HFF-Myc (cell line): ENCODE measurements around the gene GSTO2.

Experiments
- DNase-seq: peaks from one replicate; pipeline ENCODE4 v3.0.0-alpha.2; 2011; ENCODE audit warnings: low read depth; ENCODE audit errors: extremely low read depth
- H3K4me3 ChIP-seq: replicated peaks from 2 replicates; pipeline ENCODE4 v1.5.1; 2011; ENCODE audit warnings: low read depth, mild to moderate bottlenecking, control low read depth, low read length
- TF ChIP-seq, protein P1 (sequence below): IDR thresholded peaks from 2 replicates; pipeline ENCODE4 v1.5.1; 2012; ENCODE audit warnings: mild to moderate bottlenecking, low read depth, low read length, control low read depth; ENCODE audit errors: missing control alignments

GSTO2 gene

GRCh38 chr10:104293011-104293410 is 24.0 kb downstream of the GSTO2 start:
- TF ChIP-seq, protein P1, sequence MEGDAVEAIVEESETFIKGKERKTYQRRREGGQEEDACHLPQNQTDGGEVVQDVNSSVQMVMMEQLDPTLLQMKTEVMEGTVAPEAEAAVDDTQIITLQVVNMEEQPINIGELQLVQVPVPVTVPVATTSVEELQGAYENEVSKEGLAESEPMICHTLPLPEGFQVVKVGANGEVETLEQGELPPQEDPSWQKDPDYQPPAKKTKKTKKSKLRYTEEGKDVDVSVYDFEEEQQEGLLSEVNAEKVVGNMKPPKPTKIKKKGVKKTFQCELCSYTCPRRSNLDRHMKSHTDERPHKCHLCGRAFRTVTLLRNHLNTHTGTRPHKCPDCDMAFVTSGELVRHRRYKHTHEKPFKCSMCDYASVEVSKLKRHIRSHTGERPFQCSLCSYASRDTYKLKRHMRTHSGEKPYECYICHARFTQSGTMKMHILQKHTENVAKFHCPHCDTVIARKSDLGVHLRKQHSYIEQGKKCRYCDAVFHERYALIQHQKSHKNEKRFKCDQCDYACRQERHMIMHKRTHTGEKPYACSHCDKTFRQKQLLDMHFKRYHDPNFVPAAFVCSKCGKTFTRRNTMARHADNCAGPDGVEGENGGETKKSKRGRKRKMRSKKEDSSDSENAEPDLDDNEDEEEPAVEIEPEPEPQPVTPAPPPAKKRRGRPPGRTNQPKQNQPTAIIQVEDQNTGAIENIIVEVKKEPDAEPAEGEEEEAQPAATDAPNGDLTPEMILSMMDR = no peak
- no peak overlapping the region for H3K4me3 ChIP-seq
- DNase-seq = no peak

- H3K4me3 ChIP-seq = no peak overlapping the region
- no peak for DNase-seq
- TF ChIP-seq, protein P1 = no peak
Measured at GRCh38 chr10:104293781-104294321, 24.9 kb downstream of the GSTO2 start.

DNA sequence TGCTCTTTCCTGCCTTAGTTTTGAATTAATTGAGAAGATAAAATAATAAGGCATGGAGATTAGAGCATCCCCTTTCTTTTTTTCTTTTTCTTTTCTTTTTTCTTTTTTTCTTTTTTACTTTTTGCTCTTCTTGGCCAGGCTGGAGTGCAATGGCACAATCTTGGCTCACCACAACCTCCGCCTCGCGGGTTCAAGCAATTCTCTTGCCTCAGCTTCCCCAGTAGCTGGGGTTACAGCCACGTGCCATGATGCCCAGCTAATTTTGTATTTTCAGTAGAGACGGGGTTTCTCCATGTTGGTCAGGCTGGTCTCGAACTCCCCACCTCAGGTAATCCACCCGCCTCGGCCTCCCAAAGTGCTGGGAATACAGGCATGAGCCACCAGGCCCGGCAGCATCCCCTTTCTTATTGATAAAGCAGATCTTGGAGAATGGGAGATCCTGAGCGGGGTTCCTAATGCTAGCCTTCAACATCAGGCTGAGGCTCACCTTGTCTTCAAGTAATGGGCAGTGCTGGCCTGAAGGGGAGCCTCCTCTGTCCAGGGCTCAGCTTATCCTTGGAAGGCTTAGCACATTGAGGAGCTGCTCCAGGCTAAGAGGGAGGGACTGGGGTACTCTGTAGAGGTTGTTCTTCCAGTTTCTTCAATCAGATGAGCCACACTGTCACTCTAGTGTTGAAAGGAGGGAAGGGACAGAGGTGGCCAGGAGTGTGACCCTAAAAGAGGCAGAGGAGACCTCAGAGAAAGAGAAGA is 27.9 kb downstream of the GSTO2 start:
- H3K4me3 ChIP-seq = no peak overlapping the region
- TF ChIP-seq, protein P1 = no peak
- no peak for DNase-seq

GRCh38 chr10:104297697-104298660 is 29.0 kb downstream of the GSTO2 start:
- TF ChIP-seq, protein P1 = peak; percentile 87

GRCh38 chr10:104299031-104299904 is 30.3 kb downstream of the GSTO2 start:
- no peak for DNase-seq
- no peak overlapping the region for H3K4me3 ChIP-seq
- TF ChIP-seq, protein P1 = no peak

More at GRCh38 chr10:104297697-104298660, 29.0 kb downstream of the GSTO2 start:
- peak; percentile 75 for DNase-seq
- H3K4me3 ChIP-seq = no peak overlapping the region
